BLaER1 treated with 17β-estradiol and CSF1 and Interleukin-3, amounts not matched to agents 10 nM and 100 nM (cell line): Measurements from ENCODE around the gene KCNK6.
A peak's percentile ranks its signal among the peaks of the same experiment; 100 is the strongest.

Experiments
- H3K27ac ChIP-seq, 11 experiments: shearing (Covaris generic); formaldehyde crosslinking; 2 replicates each; pipeline ENCODE4 v1.8.1; 2022
- H3K27me3 ChIP-seq, 11 experiments: shearing (Covaris generic); formaldehyde crosslinking; 2 replicates each; pipeline ENCODE4 v1.8.1; 2022
- H3K36me3 ChIP-seq, 11 experiments: shearing (Covaris generic); formaldehyde crosslinking; 2 replicates each; pipeline ENCODE4 v1.8.1; 2022
- H3K4me1 ChIP-seq, 10 experiments: shearing (Covaris generic); formaldehyde crosslinking; 2 replicates each; pipeline ENCODE4 v1.8.1; 2022
- H3K4me2 ChIP-seq, 11 experiments: shearing (Covaris generic); formaldehyde crosslinking; 2 replicates each; pipeline ENCODE4 v1.8.1; 2022
- H3K4me3 ChIP-seq, 10 experiments: shearing (Covaris generic); formaldehyde crosslinking; 2 replicates each; pipeline ENCODE4 v1.8.1; 2022
- H3K9ac ChIP-seq, 11 experiments: shearing (Covaris generic); formaldehyde crosslinking; 2 replicates each; pipeline ENCODE4 v1.8.1; 2022
- H3K9me3 ChIP-seq, 11 experiments: shearing (Covaris generic); formaldehyde crosslinking; replicated peaks in 1 of 11; 2 replicates each; pipeline ENCODE4 v1.8.1; 2022
- H4K20me1 ChIP-seq, 11 experiments: shearing (Covaris generic); formaldehyde crosslinking; 2 replicates each; pipeline ENCODE4 v1.8.1; 2022
- Cebpa-rat ChIP-seq, 11 experiments: shearing (Covaris generic); IDR thresholded peaks; 2 replicates each; pipeline ENCODE4 v1.8.1; 2022

KCNK6 gene

GRCh38 chr19:38304352-38304865 is 15.2 kb upstream of the KCNK6 start:
- 0 out of 22 replicates have a peak overlapping the region, but pooled peaks of 1 of the 11 experiments have one; percentile 16 for H3K27ac ChIP-seq
- H3K9me3 ChIP-seq = no peaks in the 10 kb centered on the region
- H4K20me1 ChIP-seq = peaks cover 0 to 32% (median 0%) of the 10 kb centered on the region in 11 experiments; a peak in 6 of 22 replicates
- no peaks in the 10 kb centered on the region for H3K27me3 ChIP-seq
- H3K9ac ChIP-seq = no peak overlapping the region; a peak in 1 of 22 replicates
- peak overlapping the region in 3 of 11 experiments; percentile 8 to 54 (median 26); a peak in 3 of 22 replicates for H3K4me2 ChIP-seq
- peaks cover 34 to 67% (median 55%) of the 10 kb centered on the region in 11 experiments for H3K36me3 ChIP-seq
- no peak for TF ChIP-seq Cebpa-rat (IDR thresholded peaks at IDR 0.05)
- no peak overlapping the region for H3K4me3 ChIP-seq
- peaks cover 0 to 31% (median 6%) of the 10 kb centered on the region in 10 experiments; a peak in 10 of 20 replicates for H3K4me1 ChIP-seq

DNA sequence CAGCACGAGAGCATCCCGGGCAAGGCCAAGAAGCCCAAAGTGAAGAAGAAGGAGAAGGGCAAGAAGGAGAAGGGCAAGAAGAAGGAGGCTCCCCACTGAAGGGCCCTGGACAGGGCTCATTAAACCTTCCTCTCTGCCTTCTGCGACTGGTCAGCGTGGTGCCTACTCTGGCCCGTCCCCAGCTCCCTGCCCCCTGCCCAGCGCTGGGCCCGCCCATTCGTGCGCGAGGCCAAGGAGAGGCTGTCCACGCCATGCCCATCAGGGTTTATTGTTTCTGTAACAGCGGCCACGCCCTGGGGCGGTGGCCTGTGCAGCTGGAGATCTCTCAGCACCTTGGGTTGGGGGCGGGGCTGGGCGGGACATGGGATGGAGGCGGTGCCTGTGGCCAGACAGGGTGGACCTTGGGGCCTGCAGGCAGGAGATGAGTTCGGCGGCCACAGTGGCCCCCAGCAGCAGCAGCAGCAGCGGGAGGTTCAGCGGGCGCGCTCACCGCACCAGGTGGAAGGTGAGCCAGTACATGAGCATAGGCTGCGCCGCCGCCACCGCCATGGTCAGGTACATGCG is 14.7 kb upstream of the KCNK6 start:
- Histone ChIP-seq H3K4me3 (no peak overlapping the region), H3K36me3 (peaks cover 36 to 70% (median 57%) of the 10 kb centered on the region in 11 experiments), H3K9ac (no peak overlapping the region), H3K4me2 (no peak overlapping the region), H4K20me1 (peaks cover 0 to 35% (median 0%) of the 10 kb centered on the region in 11 experiments; a peak in 6 of 22 replicates), H3K27ac (no peak overlapping the region), H3K9me3 (no peaks in the 10 kb centered on the region), H3K4me1 (peaks cover 0 to 32% (median 7%) of the 10 kb centered on the region in 10 experiments; a peak in 10 of 20 replicates), H3K27me3 (no peaks in the 10 kb centered on the region)
- no peak for TF ChIP-seq Cebpa-rat (IDR thresholded peaks at IDR 0.05)

DNA sequence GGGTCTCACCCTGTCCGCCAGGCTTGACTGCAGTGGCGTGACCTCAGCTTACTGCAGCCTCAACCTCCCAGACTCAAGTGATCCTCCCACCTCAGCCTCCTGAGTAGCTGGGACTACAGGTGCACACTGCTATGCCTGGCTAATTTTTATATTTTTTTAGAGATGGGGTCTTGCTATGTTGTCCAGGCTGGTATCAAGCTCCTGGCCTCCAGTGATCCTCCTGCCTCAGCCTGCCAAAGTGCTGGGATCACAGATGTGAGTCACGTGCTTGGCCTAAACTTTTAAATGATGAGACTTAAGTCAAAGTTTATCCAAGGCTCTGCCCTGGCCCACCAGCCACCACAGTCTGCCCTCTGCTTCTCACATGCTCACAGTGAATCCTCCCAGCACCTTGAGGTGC is 13.4 kb upstream of the KCNK6 start:
- Histone ChIP-seq H3K9me3 (no peaks in the 10 kb centered on the region), H3K27me3 (no peaks in the 10 kb centered on the region), H3K27ac (no peak overlapping the region), H3K4me3 (no peak overlapping the region), H3K36me3 (peaks cover 36 to 78% (median 63%) of the 10 kb centered on the region in 11 experiments), H3K4me1 (peaks cover 0 to 32% (median 7%) of the 10 kb centered on the region in 10 experiments; a peak in 10 of 20 replicates), H3K4me2 (no peak overlapping the region), H3K9ac (no peak overlapping the region), H4K20me1 (peaks cover 0 to 44% (median 4%) of the 10 kb centered on the region in 11 experiments; a peak in 9 of 22 replicates)
- TF ChIP-seq Cebpa-rat (IDR thresholded peaks at IDR 0.05) = no peak

GRCh38 chr19:38307076-38307475 is 12.6 kb upstream of the KCNK6 start:
- no peak overlapping the region for H3K9ac ChIP-seq
- H3K27me3 ChIP-seq = no peaks in the 10 kb centered on the region
- H3K36me3 ChIP-seq = peaks cover 36 to 79% (median 65%) of the 10 kb centered on the region in 11 experiments
- no peak overlapping the region for H3K4me2 ChIP-seq
- no peak overlapping the region for H3K27ac ChIP-seq
- no peaks in the 10 kb centered on the region for H3K9me3 ChIP-seq
- H4K20me1 ChIP-seq = peaks cover 0 to 51% (median 6%) of the 10 kb centered on the region in 11 experiments; a peak in 9 of 22 replicates
- TF ChIP-seq Cebpa-rat (IDR thresholded peaks at IDR 0.05) = no peak
- H3K4me3 ChIP-seq = no peak overlapping the region
- peaks cover 0 to 32% (median 7%) of the 10 kb centered on the region in 10 experiments; a peak in 10 of 20 replicates for H3K4me1 ChIP-seq

- peaks cover 0 to 56% (median 8%) of the 10 kb centered on the region in 11 experiments; a peak in 9 of 22 replicates for H4K20me1 ChIP-seq
- peaks cover 0 to 37% (median 11%) of the 10 kb centered on the region in 10 experiments; a peak in 12 of 20 replicates for H3K4me1 ChIP-seq
- H3K9me3 ChIP-seq = no peaks in the 10 kb centered on the region
- H3K27me3 ChIP-seq = no peaks in the 10 kb centered on the region
- peaks cover 36 to 79% (median 65%) of the 10 kb centered on the region in 11 experiments for H3K36me3 ChIP-seq
- no peak overlapping the region for H3K4me3 ChIP-seq
- H3K27ac ChIP-seq = no peak overlapping the region
- H3K9ac ChIP-seq = no peak overlapping the region
- TF ChIP-seq Cebpa-rat (IDR thresholded peaks at IDR 0.05) = no peak
- H3K4me2 ChIP-seq = no peak overlapping the region
Observed at GRCh38 chr19:38307597-38307996, 12.0 kb upstream of the KCNK6 start.

DNA sequence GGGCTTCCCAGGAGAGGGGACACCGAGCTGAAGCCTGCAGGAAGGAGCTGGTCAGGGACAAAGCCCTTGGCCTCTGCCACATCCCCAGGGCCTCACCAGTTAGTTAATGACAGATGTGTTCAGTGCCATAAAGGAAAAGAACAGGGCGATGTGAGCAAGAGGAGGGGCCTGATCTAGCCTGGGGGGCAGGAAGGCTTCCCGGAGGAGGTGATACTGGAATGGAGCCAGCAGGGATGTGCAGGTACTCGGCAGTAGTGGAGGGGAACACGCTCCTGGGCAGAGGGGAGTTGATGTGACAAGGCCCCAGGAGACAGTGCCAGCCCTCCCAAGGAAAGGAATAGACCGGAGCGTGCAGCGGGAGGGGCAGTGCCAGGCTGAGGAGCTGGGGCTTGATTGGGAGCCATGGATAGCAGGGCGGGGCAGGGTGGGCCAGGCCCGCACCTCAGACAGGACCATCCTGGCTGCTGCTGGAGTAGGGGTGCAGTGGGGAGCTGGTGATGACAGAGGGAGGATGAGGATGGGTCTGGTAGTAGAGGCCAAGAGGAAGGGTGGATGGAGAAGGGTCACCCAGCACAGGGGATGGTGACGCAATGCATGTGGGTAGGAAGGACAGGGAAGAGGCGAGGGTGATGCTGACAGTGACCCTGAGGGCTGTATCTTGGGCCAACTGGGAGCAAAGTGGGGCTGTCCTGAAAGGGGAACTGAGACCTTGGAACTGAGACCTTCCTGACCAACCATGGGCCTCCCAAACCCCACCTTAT is 11.5 kb upstream of the KCNK6 start:
- Histone ChIP-seq H3K4me1 (peaks cover 0 to 43% (median 16%) of the 10 kb centered on the region in 10 experiments; a peak in 13 of 20 replicates), H4K20me1 (peaks cover 0 to 58% (median 13%) of the 10 kb centered on the region in 11 experiments; a peak in 9 of 22 replicates), H3K9ac (no peak overlapping the region), H3K27ac (no peak overlapping the region), H3K27me3 (no peaks in the 10 kb centered on the region), H3K4me3 (no peak overlapping the region), H3K9me3 (no peaks in the 10 kb centered on the region), H3K4me2 (peak overlapping the region in 3 of 11 experiments; percentile 19 to 35 (median 24); a peak in 4 of 22 replicates), H3K36me3 (peaks cover 36 to 76% (median 65%) of the 10 kb centered on the region in 11 experiments)
- TF ChIP-seq Cebpa-rat (IDR thresholded peaks at IDR 0.05) = 0 out of 22 replicates have a peak, but pooled peaks of 1 of the 11 experiments have one; percentile 6

DNA sequence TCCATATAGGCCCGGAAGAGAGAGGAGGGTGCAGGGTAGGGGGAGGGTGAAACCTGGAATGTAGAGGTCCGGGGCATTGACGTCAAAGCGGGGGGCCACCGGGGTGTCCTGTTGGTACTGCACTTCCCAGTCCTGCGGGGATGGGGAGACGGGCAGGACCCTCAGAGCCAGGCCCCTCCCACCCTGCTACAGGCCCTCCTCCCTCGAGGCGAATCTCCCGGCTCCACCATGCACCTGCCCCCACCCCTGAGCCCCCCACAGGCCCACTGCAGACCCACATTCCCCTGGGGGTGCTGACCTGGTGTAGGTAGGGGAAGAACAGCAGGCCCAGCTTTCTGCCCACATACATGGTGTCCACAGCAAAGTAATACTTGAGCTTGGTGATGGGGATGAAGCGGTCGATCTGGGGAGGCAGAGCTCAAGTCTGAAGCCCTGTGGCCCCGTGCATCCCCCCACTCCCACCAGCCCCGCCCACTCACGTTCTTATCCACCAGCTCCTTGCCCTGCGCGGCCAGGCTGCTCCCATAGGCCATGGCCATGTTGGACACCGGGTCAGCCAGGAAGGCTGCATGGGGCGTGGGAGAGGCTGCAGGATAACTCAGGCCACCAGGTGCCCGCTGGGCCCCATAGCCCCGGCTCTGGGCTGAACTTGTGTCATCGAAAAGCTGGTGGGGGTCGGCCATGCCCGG is 10.6 kb upstream of the KCNK6 start:
- Histone ChIP-seq H3K9me3 (no peaks in the 10 kb centered on the region), H3K36me3 (peaks cover 36 to 68% (median 56%) of the 10 kb centered on the region in 11 experiments), H3K4me1 (peaks cover 0 to 46% (median 23%) of the 10 kb centered on the region in 10 experiments; a peak in 15 of 20 replicates), H3K4me2 (peak overlapping the region in 3 of 11 experiments; percentile 19 to 35 (median 24); a peak in 4 of 22 replicates), H4K20me1 (peaks cover 0 to 57% (median 13%) of the 10 kb centered on the region in 11 experiments; a peak in 9 of 22 replicates), H3K4me3 (no peak overlapping the region), H3K9ac (no peak overlapping the region; a peak in 1 of 22 replicates), H3K27ac (no peak overlapping the region), H3K27me3 (no peaks in the 10 kb centered on the region)
- TF ChIP-seq Cebpa-rat (IDR thresholded peaks at IDR 0.05) = no peak

DNA sequence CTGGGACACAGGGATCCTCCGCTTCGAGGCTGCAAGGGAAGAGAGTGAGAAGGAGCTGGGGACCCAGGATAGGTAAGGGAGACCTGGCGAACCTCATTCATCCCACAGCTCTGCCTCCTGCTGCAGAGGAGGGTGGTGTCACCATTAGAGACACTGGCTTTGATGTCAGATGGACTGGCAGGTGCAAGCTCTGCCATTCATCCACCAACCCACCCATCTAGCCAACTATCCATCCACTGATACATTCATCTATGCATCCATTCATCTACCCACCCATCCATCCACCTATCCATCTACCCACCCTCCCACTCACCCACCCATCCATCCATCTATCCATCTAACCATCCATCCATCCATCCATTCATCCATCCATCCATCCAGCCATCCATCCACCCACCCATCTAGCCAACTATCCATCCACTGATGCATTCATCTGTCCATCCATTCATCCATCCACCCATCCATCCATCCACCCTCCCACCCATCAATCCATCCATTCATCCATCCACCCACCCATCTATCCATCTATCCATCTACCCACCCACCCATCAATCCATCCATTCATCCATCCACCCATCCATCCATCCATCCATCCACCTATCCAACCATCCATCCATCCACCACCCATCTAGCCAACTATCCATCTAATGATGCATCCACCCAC is 9.9 kb upstream of the KCNK6 start:
- Histone ChIP-seq H3K9ac (no peak overlapping the region), H3K4me2 (peak overlapping the region in 1 of 11 experiments; percentile 13; a peak in 1 of 22 replicates), H3K9me3 (no peaks in the 10 kb centered on the region), H3K27ac (no peak overlapping the region), H3K4me1 (peaks cover 4 to 46% (median 27%) of the 10 kb centered on the region in 10 experiments), H3K36me3 (peaks cover 31 to 61% (median 50%) of the 10 kb centered on the region in 11 experiments), H3K4me3 (no peak overlapping the region), H4K20me1 (peaks cover 0 to 51% (median 13%) of the 10 kb centered on the region in 11 experiments; a peak in 9 of 22 replicates), H3K27me3 (no peaks in the 10 kb centered on the region)
- TF ChIP-seq Cebpa-rat (IDR thresholded peaks at IDR 0.05) = no peak
